Activated B cell treated with CpG ODN at 0.5 μM for 24 hours (primary cell): ENCODE data around the gene PNPLA7. TPM values are rescaled to one million over a fixed set of nuclear protein-coding genes. Genes with fewer than 3 reads are reported as not detected.

Source experiments
- total RNA-seq: library from RNA; stranded (reverse); gene quantifications from 2 replicates; pipeline ENCODE4 v1.2.3, GENCODE V29; 2022

The PNPLA7 gene
- total RNA-seq, 1 donor from 2014 or later: 5.5 TPM

Other genes starting within 250 kb of the PNPLA7 start
- gene NRARP, start 248.1 kb downstream of the PNPLA7 start, total RNA-seq: 1.9 and 3.0 TPM in 2 replicates
- gene EXD3, start 127.2 kb downstream of the PNPLA7 start, total RNA-seq: 8.4 and 12.8 TPM in 2 replicates
- gene NOXA1, start 127.0 kb downstream of the PNPLA7 start, total RNA-seq: 2.6 and 3.9 TPM in 2 replicates
- not detected in 2 replicates for gene ENTPD8, start 109.0 kb downstream of the PNPLA7 start, total RNA-seq
- gene NSMF, start 91.1 kb downstream of the PNPLA7 start, total RNA-seq: 22.5 and 24.7 TPM in 2 replicates
- gene MRPL41, start 1.5 kb upstream of the PNPLA7 start, total RNA-seq: 26.0 and 32.9 TPM in 2 replicates
- gene DPH7, start 28.5 kb upstream of the PNPLA7 start, total RNA-seq: 39.4 and 43.0 TPM in 2 replicates
- gene ZMYND19, start 40.1 kb upstream of the PNPLA7 start, total RNA-seq: 21.9 and 25.1 TPM in 2 replicates
- gene ARRDC1, start 55.3 kb upstream of the PNPLA7 start, total RNA-seq: 56.9 and 58.3 TPM in 2 replicates
- gene EHMT1, start 68.6 kb upstream of the PNPLA7 start, total RNA-seq: 157 and 163 TPM in 2 replicates